Activated T-helper 9 cell treated with anti-CD3 and anti-CD28 coated beads, Interleukin-2, amount 50 U/mL, for 16 hours (primary cell): ENCODE measurements around the gene LY6G6C.

ENCODE experiments used
- DNase-seq: peaks from one replicate; pipeline ENCODE4 v3.0.0-alpha.2; 2020; ENCODE audit warnings: low read depth

LY6G6C gene

GRCh38 chr6:31741815-31742214 lies 20.3 kb upstream of the LY6G6C start:
- DNase-seq: no peak

GRCh38 chr6:31740397-31741223 lies 19.1 kb upstream of the LY6G6C start:
- no peak for DNase-seq

- peak; percentile 91 for DNase-seq
Measured at GRCh38 chr6:31739639-31740396, 18.3 kb upstream of the LY6G6C start, which contains the start of gene MSH5. Gene MSH5, plus strand, starts transcription at chr6:31740005. Its CDS starts 462 bp downstream, at chr6:31740467.

- peak; percentile 46 for DNase-seq
Measured at GRCh38 chr6:31737991-31738979, 16.7 kb upstream of the LY6G6C start.

GRCh38 chr6:31737315-31737990 lies 15.9 kb upstream of the LY6G6C start:
- DNase-seq: no peak

GRCh38 chr6:31736768-31737314 lies 15.3 kb upstream of the LY6G6C start:
- DNase-seq: no peak

- peak; percentile 69 for DNase-seq
Measured at GRCh38 chr6:31736021-31736767, 14.6 kb upstream of the LY6G6C start, which contains the start of gene CLIC1. Gene CLIC1, minus strand, starts transcription at chr6:31736530. Its CDS starts 230 bp downstream, at chr6:31736300.

GRCh38 chr6:31734821-31735406 lies 13.4 kb upstream of the LY6G6C start:
- DNase-seq: peak; percentile 24

GRCh38 chr6:31734247-31734820 lies 12.8 kb upstream of the LY6G6C start:
- no peak for DNase-seq

GRCh38 chr6:31733734-31734133 lies 12.2 kb upstream of the LY6G6C start:
- no peak for DNase-seq

- DNase-seq: no peak
Measured at GRCh38 chr6:31732029-31732428, 10.5 kb upstream of the LY6G6C start.

- no peak for DNase-seq
Measured at GRCh38 chr6:31730631-31731086, 9.1 kb upstream of the LY6G6C start.

GRCh38 chr6:31729979-31730630 lies 8.6 kb upstream of the LY6G6C start:
- DNase-seq: peak; percentile 37

GRCh38 chr6:31729515-31729978 lies 8.0 kb upstream of the LY6G6C start:
- peak; percentile 67 for DNase-seq

GRCh38 chr6:31728767-31729514 lies 7.4 kb upstream of the LY6G6C start, which contains the start of gene DDAH2:
Gene DDAH2, minus strand, starts transcription at chr6:31729299. Its CDS starts 138 bp downstream, at chr6:31729161.
- no peak for DNase-seq

- DNase-seq: no peak
Measured at GRCh38 chr6:31727717-31728671, 6.4 kb upstream of the LY6G6C start.
